Esophagus (tissue), 2 donors: Measurements from ENCODE around the gene DCST2. TPM values are rescaled to one million over a fixed set of nuclear protein-coding genes. Genes with fewer than 3 reads are reported as not detected.

Experiments
- H3K27ac ChIP-seq, 2 donors: one replicate each; pipeline ENCODE4 v1.5.1; 2013; ENCODE audit warnings: low read depth in 2 of 2, mild to moderate bottlenecking in 2 of 2, inconsistent platforms in 1 of 2, low read length in 1 of 2, moderate library complexity in 1 of 2
- H3K27me3 ChIP-seq, 2 donors: one replicate each; pipeline ENCODE4 v1.6.1; 2013; ENCODE audit warnings: low read length in 2 of 2, control low read depth in 1 of 2, mild to moderate bottlenecking in 1 of 2; ENCODE audit not compliant: insufficient read depth in 2 of 2, control insufficient read depth in 1 of 2
- H3K36me3 ChIP-seq, 2 donors: one replicate each; pipeline ENCODE4 v1.6.1; 2013; ENCODE audit warnings: low read length in 1 of 2; ENCODE audit not compliant: control insufficient read depth in 2 of 2, insufficient read depth in 2 of 2
- H3K4me1 ChIP-seq, 2 donors: one replicate each; pipeline ENCODE4 v1.6.1; 2013; ENCODE audit warnings: low read length in 1 of 2; ENCODE audit not compliant: control insufficient read depth in 2 of 2, insufficient read depth in 2 of 2
- H3K4me3 ChIP-seq, 2 donors: one replicate each; pipeline ENCODE4 v1.5.1; 2013; ENCODE audit warnings: low read length in 2 of 2, mild to moderate bottlenecking in 2 of 2, low read depth in 1 of 2, moderate library complexity in 1 of 2
- H3K9me3 ChIP-seq, 2 donors: one replicate each; pipeline ENCODE4 v1.6.1; 2013; ENCODE audit warnings: mild to moderate bottlenecking in 2 of 2, low read depth in 1 of 2, low read length in 1 of 2, moderate library complexity in 1 of 2; ENCODE audit not compliant: control insufficient read depth in 2 of 2, insufficient read depth in 1 of 2
- WGBS, 2 donors: extraction: QIAGEN DNeasy Blood & Tissue Kit; methylation state at CpG; one replicate each; pipeline ENCODE4 v1.1.7; 2013; 5-methylcytosine and 5-hydroxymethylcytosine counted together
- polyA plus RNA-seq, 2 donors: library from polyadenylated mRNA; stranded (reverse); fragments of 200-250 nt; gene quantifications; one replicate each; pipeline ENCODE4 v1.2.3, GENCODE V29; 2013
- donor health status: healthy with polysubstance abuse.
- donor health status: Bipolar disorder and iron deficiency.

The DCST2 gene
- polyA plus RNA-seq, 2 donors: 1.7 to 10.1 TPM

DNA sequence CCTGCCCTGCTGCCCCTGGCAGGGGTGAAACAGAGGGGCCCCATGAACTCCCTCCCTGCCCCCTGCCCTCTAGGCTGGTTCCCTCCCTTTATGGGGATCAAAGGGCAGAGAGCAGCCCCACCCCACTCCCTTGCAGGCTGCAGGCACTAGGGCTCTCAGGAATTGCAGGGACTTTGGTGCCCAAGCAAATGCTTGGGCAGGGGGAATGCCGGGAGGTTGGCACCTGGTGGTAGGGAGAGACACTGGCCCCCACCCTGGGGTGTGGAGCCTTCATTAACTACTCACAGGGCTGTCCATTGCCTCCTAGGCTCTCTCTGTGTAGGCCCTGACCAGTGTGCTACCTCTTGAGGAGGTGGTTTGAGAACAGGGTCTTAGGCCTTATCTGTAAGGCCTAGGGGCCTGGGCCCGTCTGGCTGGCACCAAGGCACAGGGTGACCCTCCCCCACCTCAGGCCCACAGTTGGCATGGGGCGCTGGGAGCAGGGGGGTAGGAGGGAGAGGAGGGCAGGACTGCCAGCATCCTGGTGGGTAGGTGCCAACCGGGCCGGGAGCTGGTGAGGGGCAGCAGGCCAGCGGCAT is 26.2 kb downstream of the DCST2 start:
- 31 to 42% methylated on average over 6 of the region's 6 CpGs for WGBS, 2 donors
- H3K27ac ChIP-seq: peak overlapping the region; percentile 98
- H3K9me3 ChIP-seq: no peaks in the 10 kb centered on the region
- peaks cover 11 to 39% of the 10 kb centered on the region in 2 donors for H3K4me1 ChIP-seq
- no peaks in the 10 kb centered on the region for H3K27me3 ChIP-seq
- H3K36me3 ChIP-seq: peaks cover 0 to 3% of the 10 kb centered on the region in 2 donors
- H3K4me3 ChIP-seq: peak overlapping the region in 1 of 2 donors; percentile 87

GRCh38 chr1:155006601-155007101 is 26.9 kb downstream of the DCST2 start:
- Histone ChIP-seq H3K4me1 (peaks cover 5 to 33% of the 10 kb centered on the region in 2 donors), H3K4me3 (no peak overlapping the region)
- WGBS, 2 donors: 30 to 31% methylated on average over 2 of the region's 2 CpGs

GRCh38 chr1:155005076-155006011 is 28.2 kb downstream of the DCST2 start:
- Histone ChIP-seq H3K9me3 (no peaks in the 10 kb centered on the region), H3K4me3 (peak overlapping the region; percentile 79 to 95), H3K27me3 (no peaks in the 10 kb centered on the region), H3K27ac (peak overlapping the region; percentile 98), H3K4me1 (peaks cover 3 to 26% of the 10 kb centered on the region in 2 donors), H3K36me3 (no peaks in the 10 kb centered on the region)
- WGBS, 2 donors: 25 to 30% methylated on average over 16 to 17 of the region's 17 CpGs

More at GRCh38 chr1:155006601-155007101, 26.9 kb downstream of the DCST2 start:
- H3K36me3 ChIP-seq: peaks cover 0 to 3% of the 10 kb centered on the region in 2 donors
- no peaks in the 10 kb centered on the region for H3K27me3 ChIP-seq
- H3K9me3 ChIP-seq: no peaks in the 10 kb centered on the region
- peak overlapping the region; percentile 98 for H3K27ac ChIP-seq

GRCh38 chr1:155004352-155005075 is 29.1 kb downstream of the DCST2 start:
- Histone ChIP-seq H3K4me3 (peak overlapping the region; percentile 79 to 95), H3K27ac (peak overlapping the region; percentile 98), H3K36me3 (no peaks in the 10 kb centered on the region), H3K9me3 (no peaks in the 10 kb centered on the region), H3K4me1 (peaks cover 5 to 26% of the 10 kb centered on the region in 2 donors), H3K27me3 (no peaks in the 10 kb centered on the region)
- 26% methylated on average over 5 of the region's 5 CpGs for WGBS, 2 donors

GRCh38 chr1:155003766-155004351 is 29.7 kb downstream of the DCST2 start:
- H3K27ac ChIP-seq: peak overlapping the region; percentile 98
- peaks cover 11 to 26% of the 10 kb centered on the region in 2 donors for H3K4me1 ChIP-seq
- H3K4me3 ChIP-seq: peak overlapping the region; percentile 79 to 95
- WGBS, 2 donors: 1 to 2% methylated on average over 33 to 34 of the region's 34 CpGs
- no peaks in the 10 kb centered on the region for H3K36me3 ChIP-seq
- no peaks in the 10 kb centered on the region for H3K9me3 ChIP-seq
- no peaks in the 10 kb centered on the region for H3K27me3 ChIP-seq

DNA sequence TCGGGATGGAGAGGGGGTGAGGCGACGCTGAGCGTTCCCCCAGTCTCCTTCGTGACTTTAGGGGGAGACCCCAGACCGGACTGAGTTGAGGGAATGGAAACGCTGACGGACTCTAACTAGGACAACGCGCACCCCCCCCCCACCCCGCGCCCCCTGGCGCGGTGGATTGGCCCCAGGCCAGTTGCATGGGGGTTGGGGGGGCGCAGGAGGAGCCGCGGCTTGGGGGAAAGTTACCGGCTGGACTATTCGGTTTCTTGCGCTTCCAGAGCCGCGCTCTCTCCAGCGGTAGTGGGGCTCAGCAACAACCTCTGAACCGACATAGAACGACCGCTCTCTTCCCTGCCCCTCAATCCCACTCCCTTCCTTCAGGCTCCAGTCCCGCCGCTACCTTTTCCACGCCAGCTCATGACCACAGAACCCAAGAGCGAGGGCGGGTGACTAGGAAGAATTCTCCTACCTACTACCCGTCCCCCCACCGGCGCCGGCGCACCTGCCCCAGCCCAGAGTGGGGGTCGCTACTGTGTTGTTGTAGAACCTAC is 30.3 kb downstream of the DCST2 start:
- Histone ChIP-seq H3K27ac (peak overlapping the region; percentile 98), H3K9me3 (no peaks in the 10 kb centered on the region), H3K4me3 (peak overlapping the region; percentile 79 to 95), H3K27me3 (no peaks in the 10 kb centered on the region), H3K4me1 (peaks cover 11 to 26% of the 10 kb centered on the region in 2 donors), H3K36me3 (no peaks in the 10 kb centered on the region)
- WGBS, 2 donors: 0% methylated on average over 33 to 37 of the region's 37 CpGs

GRCh38 chr1:155002464-155003226 is 30.9 kb downstream of the DCST2 start, which contains the start of gene ZBTB7B:
ZBTB7B (plus strand) TSS chr1:155002802; CDS start chr1:155014661, 11,859 bp downstream.
- peak within 1 kb of the TSS; percentile 79 to 95 for H3K4me3 ChIP-seq
- peaks cover 11 to 26% of the 10 kb centered on the region in 2 donors for H3K4me1 ChIP-seq
- H3K9me3 ChIP-seq: no peaks in the 10 kb centered on the region
- no peaks in the 10 kb centered on the region for H3K36me3 ChIP-seq
- no peaks in the 10 kb centered on the region for H3K27me3 ChIP-seq
- peak within 1 kb of the TSS; percentile 98 for H3K27ac ChIP-seq
- WGBS, 2 donors: 0 to 1% methylated on average over 20 to 32 of the region's 35 CpGs

DNA sequence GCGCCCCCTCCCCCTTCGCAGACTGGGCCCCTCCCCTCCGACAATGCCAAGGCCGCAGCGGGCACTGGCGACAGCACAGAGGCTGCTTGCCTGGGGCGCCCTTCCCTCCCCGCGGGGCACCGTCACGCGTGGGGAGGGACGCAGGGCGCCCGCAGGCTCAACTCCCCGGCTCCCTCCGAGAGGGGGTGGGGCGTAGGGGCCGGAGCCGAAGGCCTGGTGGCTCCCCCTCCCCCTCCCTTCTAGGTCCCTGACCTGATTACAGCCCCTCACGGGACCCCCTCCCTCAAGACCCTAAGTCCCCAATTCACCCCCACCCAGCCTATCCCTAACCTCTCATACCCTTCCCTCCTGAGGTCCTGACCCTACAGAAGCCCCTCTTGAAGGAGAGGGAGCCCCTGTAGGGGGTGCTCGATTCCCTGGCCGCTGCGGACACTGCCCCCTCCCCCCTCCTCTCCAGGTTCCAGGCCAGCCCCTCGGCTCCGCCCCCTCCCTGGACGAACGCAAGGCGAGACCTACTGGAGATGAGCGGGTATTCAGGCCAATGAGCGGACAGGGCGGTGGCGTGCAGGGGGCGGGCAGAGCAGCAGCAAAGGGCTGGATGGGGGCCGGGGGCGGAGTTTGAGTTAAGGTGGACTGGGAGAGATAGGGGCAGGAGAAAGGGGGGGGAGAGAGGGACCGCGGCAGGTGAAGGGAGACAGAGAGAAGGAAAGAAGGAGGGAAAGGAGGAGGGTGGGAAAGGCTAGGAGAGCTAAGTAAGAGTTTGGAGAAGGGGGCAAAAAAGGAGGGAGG is 31.7 kb downstream of the DCST2 start:
- Histone ChIP-seq H3K4me1 (peaks cover 8 to 21% of the 10 kb centered on the region in 2 donors), H3K4me3 (peak overlapping the region; percentile 61 to 95), H3K27ac (peak overlapping the region; percentile 97 to 98), H3K27me3 (no peaks in the 10 kb centered on the region), H3K9me3 (no peaks in the 10 kb centered on the region), H3K36me3 (no peaks in the 10 kb centered on the region)
- WGBS, 2 donors: 0 to 1% methylated on average over 30 to 38 of the region's 38 CpGs
